Activated CD8-positive, alpha-beta T cell treated with anti-CD3 and anti-CD28 coated beads for 36 hours (primary cell): ENCODE data around the gene SLC29A1. TPM values are rescaled to one million over a fixed set of nuclear protein-coding genes. Genes with fewer than 3 reads are reported as not detected.

ENCODE experiments used
- ATAC-seq: fragments of 200-7000 bp; cut with Tn5 transposase; one replicate; pipeline ENCODE4 v1.10.0; 2021; ENCODE audit warnings: mild to moderate bottlenecking, moderate library complexity
- CTCF ChIA-PET: fragments of 350-600 bp; sonication (Branson Sonifier 250); formaldehyde crosslinking; loops from one replicate; lab custom pipeline; 2021; ENCODE audit warnings: antibody characterized with exemption; lab: Charles Lee
- POLR2A ChIA-PET: fragments of 350-600 bp; sonication (Branson Sonifier 250); formaldehyde crosslinking; loops from one replicate; lab custom pipeline; 2021; ENCODE audit warnings: antibody characterized with exemption; lab: Charles Lee
- DNase-seq: peaks from one replicate; pipeline ENCODE4 v3.0.0-alpha.2; 2020
- H3K27ac Mint-ChIP-seq: one replicate; pipeline ENCODE4 v1.8.0; 2021; ENCODE audit warnings: mild to moderate bottlenecking, mixed read lengths
- H3K27me3 Mint-ChIP-seq: one replicate; pipeline ENCODE4 v1.8.0; 2021; ENCODE audit warnings: mixed read lengths
- H3K36me3 Mint-ChIP-seq: one replicate; pipeline ENCODE4 v1.8.0; 2021; ENCODE audit warnings: low read depth, mixed read lengths
- H3K4me1 Mint-ChIP-seq: one replicate; pipeline ENCODE4 v1.8.0; 2021; ENCODE audit warnings: low read depth, mixed read lengths
- H3K4me3 Mint-ChIP-seq: one replicate; pipeline ENCODE4 v1.8.0; 2021; ENCODE audit warnings: mild to moderate bottlenecking, moderate library complexity, mixed read lengths
- H3K9me3 Mint-ChIP-seq: one replicate; pipeline ENCODE4 v1.8.0; 2021; ENCODE audit warnings: mixed read lengths
- intact Hi-C: fragments of 100-400 bp; cut with micrococcal nuclease; formaldehyde crosslinking; loops from one replicate; pipeline ENCODE4 v1.10.0; 2022
- total RNA-seq, 2 experiments: library from RNA; stranded (reverse); gene quantifications; one replicate each; pipeline ENCODE4 v1.2.3, GENCODE V29; 2021
- TF ChIP-seq, protein P1 (sequence below): fragments of 200-600 bp; IDR thresholded peaks from one replicate; pipeline ENCODE4 v1.8.0; 2022; ENCODE audit warnings: antibody characterized with exemption, mild to moderate bottlenecking

The SLC29A1 gene
- total RNA-seq, 2 experiments from 2014 or later = 56.1 to 57.4 TPM

DNA sequence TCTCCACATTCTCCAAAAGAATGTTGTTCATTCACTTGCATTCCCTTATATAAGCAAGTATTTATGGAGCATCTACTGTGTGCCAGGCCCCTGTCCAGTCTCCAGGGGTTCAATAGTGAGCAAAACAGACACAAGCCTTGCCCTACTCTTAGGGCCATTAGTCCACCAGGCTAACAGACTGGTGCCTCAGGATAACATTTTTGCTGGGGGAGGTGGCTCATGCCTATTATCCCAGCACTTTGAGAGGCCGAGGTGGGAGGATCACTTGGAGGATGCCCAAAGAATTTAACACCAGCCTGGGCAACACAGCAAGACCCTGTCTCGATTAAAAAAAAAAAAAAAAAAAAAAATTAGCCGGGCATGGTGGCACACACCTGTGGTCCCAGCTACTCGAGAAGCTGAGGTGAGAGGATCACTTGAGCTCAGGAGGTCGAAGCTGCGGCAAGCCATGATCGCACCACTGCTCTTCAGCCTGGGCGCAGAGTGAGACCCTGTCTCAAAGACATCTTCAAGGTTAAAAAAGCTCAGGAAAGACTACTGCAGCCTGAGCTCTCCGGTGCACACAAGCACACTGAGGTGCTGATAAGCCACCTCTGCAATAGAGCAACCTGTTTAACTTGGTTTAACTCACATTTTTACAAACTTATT lies 44.8 kb upstream of the SLC29A1 start:
- no peak for ATAC-seq
- H3K4me3 Mint-ChIP-seq = no peak overlapping the region
- H3K27me3 Mint-ChIP-seq = no peaks in the 10 kb centered on the region
- DNase-seq = no peak
- peaks cover 14% of the 10 kb centered on the region for H3K4me1 Mint-ChIP-seq
- intact Hi-C loops = no loop called here
- ChIA-PET CTCF (interaction anchor here (0.9 to 1.1 kb wide), 2 partner anchors 12 to 35 kb away, joined by 3 read pairs; no protein-coding TSS in a partner anchor), POLR2A (interaction anchor here (0.9 to 3.1 kb wide), 2 partner anchors 69 to 406 kb away, joined by 3 to 17 read pairs; partner anchors contain the start of gene HSP90AB1)
- H3K9me3 Mint-ChIP-seq = no peaks in the 10 kb centered on the region
- TF ChIP-seq, protein P1, sequence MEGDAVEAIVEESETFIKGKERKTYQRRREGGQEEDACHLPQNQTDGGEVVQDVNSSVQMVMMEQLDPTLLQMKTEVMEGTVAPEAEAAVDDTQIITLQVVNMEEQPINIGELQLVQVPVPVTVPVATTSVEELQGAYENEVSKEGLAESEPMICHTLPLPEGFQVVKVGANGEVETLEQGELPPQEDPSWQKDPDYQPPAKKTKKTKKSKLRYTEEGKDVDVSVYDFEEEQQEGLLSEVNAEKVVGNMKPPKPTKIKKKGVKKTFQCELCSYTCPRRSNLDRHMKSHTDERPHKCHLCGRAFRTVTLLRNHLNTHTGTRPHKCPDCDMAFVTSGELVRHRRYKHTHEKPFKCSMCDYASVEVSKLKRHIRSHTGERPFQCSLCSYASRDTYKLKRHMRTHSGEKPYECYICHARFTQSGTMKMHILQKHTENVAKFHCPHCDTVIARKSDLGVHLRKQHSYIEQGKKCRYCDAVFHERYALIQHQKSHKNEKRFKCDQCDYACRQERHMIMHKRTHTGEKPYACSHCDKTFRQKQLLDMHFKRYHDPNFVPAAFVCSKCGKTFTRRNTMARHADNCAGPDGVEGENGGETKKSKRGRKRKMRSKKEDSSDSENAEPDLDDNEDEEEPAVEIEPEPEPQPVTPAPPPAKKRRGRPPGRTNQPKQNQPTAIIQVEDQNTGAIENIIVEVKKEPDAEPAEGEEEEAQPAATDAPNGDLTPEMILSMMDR = no peak
- no peaks in the 10 kb centered on the region for H3K36me3 Mint-ChIP-seq
- H3K27ac Mint-ChIP-seq = no peak overlapping the region

- intact Hi-C loops = no loop called here
- no peak for DNase-seq
- POLR2A ChIA-PET = no interaction called here
- Mint-ChIP-seq H3K36me3 (no peaks in the 10 kb centered on the region), H3K27me3 (no peaks in the 10 kb centered on the region), H3K4me1 (peaks cover 12% of the 10 kb centered on the region), H3K9me3 (no peaks in the 10 kb centered on the region), H3K4me3 (no peak overlapping the region), H3K27ac (no peak overlapping the region)
- CTCF ChIA-PET = interaction anchor here (0.9 kb wide), 1 partner anchor 12 kb away, joined by 3 read pairs; no protein-coding TSS in a partner anchor
- TF ChIP-seq, protein P1 = no peak
- no peak for ATAC-seq
Measured at GRCh38 chr6:44179072-44179536, 44.3 kb upstream of the SLC29A1 start.

DNA sequence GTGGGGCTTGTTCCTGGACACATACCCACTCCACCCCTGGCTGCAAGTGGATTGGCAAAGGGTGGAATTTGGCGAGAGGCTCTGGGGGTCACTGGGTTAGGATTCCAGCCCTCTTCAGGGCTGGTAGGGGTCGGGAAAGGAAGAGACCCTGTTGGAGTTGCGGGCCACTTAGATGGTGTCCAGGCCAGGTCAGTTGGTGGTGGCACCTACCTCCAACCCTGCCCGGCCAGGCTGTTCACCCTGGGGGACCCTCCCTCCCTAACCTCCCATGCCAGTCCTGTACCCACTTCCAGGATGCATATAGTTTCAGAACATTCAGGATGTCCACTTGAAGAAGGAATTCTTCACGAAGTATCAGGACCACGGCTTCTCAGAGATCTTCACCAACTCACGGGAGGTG lies 43.7 kb upstream of the SLC29A1 start:
- Mint-ChIP-seq H3K4me3 (no peak overlapping the region), H3K9me3 (no peaks in the 10 kb centered on the region), H3K27me3 (no peaks in the 10 kb centered on the region), H3K27ac (no peak overlapping the region), H3K36me3 (no peaks in the 10 kb centered on the region), H3K4me1 (peaks cover 12% of the 10 kb centered on the region)
- ATAC-seq = no peak
- CTCF ChIA-PET = interaction anchor here (0.9 kb wide), 1 partner anchor 11 kb away, joined by 3 read pairs; no protein-coding TSS in a partner anchor
- intact Hi-C loops = no loop called here
- no peak for DNase-seq
- TF ChIP-seq, protein P1 = no peak
- POLR2A ChIA-PET = interaction anchor here (1.2 kb wide), 1 partner anchor 67 kb away, joined by 10 read pairs; the partner anchor contains the start of gene HSP90AB1

GRCh38 chr6:44180406-44180805 lies 43.0 kb upstream of the SLC29A1 start:
- H3K4me3 Mint-ChIP-seq = no peak overlapping the region

More at GRCh38 chr6:44180406-44180805, 43.0 kb upstream of the SLC29A1 start:
- Mint-ChIP-seq H3K27me3 (no peaks in the 10 kb centered on the region), H3K27ac (no peak overlapping the region), H3K4me1 (peaks cover 14% of the 10 kb centered on the region), H3K36me3 (no peaks in the 10 kb centered on the region), H3K9me3 (no peaks in the 10 kb centered on the region)
- CTCF ChIA-PET = interaction anchor here (1.0 kb wide), 1 partner anchor 8 kb away, joined by 3 read pairs; no protein-coding TSS in a partner anchor
- intact Hi-C loops = no loop called here
- POLR2A ChIA-PET = interaction anchor here (0.8 to 1.2 kb wide), 2 partner anchors 8 to 67 kb away, joined by 3 to 10 read pairs; partner anchors contain the start of gene HSP90AB1
- DNase-seq = no peak
- ATAC-seq = no peak
- TF ChIP-seq, protein P1 = no peak
